SIG-M5 (cell line): Measurements from ENCODE around the gene PDE5A.
"Not testable (repeated sequence)": the region's sequence is repeated elsewhere in the genome, so short reads cannot be mapped to it uniquely, and the experiment has no call there.

ENCODE experiments used
- DNase-seq: peaks from one replicate; lab custom pipeline; 2025; lab: John Stamatoyannopoulos, UW

Gene PDE5A

DNA sequence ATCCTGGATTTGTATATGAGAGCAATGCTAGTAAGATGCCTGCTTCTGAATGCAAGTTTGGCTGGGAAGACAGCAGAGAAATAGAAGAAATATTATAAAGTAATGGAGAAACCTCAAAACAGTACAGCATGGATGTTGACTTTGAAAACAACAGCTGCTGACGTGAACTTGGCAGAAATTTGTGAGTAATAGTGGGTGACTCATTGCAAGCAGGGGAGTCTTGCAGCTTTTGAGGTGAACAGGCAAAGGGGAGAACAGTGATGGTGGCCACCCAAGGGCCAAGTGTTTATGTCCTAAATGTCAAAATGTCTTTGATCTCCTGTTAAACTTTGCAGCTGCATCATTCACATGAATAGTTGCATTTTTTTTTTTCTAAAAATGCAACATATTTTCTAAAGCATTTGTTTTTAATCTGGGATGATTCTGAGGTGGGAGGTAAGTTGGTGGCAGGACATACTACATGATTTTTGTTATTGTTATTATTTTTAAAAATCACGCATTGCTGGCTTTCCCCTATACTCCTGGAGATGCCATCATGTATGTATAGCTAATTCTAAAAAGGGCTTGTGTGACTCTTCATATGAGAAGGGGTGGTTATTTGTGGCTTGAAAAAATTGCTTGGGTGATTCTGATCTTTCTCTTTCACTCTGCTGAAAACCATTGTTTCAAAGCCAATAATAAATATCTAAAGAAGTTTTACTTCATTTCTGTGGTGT is 158.4 kb downstream of the PDE5A start:
- DNase-seq: not testable (repeated sequence)

GRCh38 chr4:119469039-119469438 is 159.6 kb downstream of the PDE5A start:
- not testable (repeated sequence) for DNase-seq

GRCh38 chr4:119462733-119463132 is 165.9 kb downstream of the PDE5A start:
- DNase-seq: not testable (repeated sequence)

GRCh38 chr4:119455734-119456133 is 172.9 kb downstream of the PDE5A start:
- DNase-seq: not testable (repeated sequence)

DNA sequence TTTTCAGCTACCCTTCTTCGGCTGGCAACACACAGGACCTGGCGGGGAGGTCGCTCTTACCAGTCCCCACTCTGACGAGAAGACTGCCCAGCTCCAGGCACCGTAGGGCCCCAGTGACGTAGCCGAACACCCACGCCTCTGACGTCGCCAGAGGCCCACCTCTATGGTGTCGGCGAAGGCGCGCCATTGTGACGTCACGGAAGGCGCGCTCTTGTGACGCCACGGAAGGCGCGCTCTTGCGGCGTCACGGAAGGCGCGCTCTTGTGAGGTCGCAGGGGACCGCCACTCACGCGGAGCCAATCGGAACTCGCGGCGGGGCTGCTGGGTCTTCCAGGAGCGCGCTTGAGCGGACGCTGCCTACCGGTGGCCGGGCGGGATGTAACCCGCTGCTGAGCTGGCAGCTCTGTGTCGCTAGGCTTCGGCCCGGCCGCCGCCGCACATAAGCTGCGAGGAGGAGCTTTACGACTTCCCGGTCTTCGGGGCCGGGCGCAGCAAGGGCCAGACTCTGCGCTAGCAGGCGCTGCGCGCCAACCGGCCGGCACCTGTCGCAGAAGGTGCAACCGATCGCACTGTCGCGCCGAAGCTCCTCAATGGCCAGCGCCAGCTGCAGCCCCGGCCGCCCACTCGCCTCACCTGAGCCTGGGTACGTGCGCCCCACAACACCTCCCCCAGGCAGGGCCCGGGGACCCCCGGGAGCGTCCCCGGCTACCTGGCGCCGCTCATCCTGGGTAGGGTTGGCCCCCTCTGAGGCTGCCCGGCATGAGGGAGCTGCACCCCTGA is 173.9 kb downstream of the PDE5A start:
- DNase-seq: peak; percentile 57

DNA sequence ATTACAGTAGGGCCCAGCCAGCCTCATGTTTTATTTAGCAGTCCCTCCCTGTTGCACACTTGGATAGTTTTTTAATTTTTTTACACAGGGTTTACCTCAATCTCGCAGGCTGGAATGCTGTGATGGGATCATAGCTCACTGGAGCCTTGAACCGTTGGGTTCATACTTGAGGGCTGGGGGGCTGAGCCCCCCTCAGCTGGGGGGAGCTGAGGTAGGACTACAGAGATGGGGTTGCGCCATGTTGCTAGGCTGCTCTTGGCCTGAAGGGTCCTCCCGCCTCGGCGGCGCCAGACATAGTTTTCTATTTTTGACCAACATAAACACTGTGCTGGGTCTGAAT is 174.5 kb downstream of the PDE5A start:
- DNase-seq: not testable (repeated sequence)

DNA sequence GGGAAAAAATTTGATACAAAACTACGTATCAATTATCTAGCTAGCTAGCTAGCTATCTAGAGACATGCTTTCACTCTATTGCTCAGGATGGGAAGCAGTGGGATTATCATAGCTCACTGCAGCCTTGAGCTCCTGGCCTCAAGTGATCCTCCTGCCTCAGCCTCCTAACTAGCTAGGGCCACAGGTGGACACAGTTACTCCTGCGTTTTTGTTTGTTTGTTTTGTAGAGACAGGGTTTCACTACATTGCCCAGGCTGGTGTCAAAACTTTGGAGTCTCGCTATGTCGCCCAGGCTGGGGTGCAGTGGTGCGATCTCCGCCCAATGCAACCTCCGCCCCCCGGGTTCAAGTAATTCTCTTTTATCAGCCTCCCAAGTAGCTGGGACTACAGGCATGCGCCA is 175.3 kb downstream of the PDE5A start:
- DNase-seq: not testable (repeated sequence)

DNA sequence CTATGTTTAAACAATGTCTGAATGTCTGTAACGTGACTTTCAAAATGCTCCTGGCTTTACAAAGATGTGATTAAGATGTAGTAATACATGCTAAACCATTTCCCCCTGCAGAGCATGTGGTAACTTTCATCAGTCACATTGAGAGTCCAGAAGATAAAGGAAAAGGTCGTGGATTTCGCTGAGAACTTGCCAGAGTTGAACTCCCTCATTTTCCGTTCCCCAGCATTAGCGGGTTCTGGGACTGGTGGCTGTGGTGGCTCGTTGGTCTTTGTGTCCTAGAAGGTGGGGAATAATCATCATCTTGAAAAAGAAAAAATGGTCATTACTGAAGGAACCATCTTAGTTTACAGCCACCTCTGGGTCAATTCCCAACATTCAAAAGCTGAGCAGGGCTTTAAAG is 178.8 kb downstream of the PDE5A start:
- DNase-seq: not testable (repeated sequence)
